Measurements from ENCODE around the gene MECP2.

DNA sequence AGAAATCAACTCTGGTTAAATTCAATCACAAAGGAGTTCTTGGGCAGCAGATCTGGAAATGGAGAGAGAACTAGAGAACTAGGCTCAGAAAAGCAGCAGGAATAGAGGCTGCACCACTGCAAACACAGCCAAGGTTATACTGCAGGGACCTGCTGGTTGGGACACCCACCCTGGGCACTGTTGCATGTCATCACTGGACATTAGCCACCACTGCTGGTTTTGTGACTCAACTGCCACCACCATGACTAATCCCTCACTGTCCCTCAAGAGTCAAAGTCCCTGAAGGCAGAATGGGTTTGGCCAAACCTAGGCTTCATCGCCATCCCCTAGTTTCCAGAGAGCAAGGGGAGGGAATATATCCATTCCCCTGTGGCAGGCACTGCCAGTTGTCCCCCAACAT, 39.7 kb downstream of the MECP2 start:
- TF ChIP-seq, protein P1, sequence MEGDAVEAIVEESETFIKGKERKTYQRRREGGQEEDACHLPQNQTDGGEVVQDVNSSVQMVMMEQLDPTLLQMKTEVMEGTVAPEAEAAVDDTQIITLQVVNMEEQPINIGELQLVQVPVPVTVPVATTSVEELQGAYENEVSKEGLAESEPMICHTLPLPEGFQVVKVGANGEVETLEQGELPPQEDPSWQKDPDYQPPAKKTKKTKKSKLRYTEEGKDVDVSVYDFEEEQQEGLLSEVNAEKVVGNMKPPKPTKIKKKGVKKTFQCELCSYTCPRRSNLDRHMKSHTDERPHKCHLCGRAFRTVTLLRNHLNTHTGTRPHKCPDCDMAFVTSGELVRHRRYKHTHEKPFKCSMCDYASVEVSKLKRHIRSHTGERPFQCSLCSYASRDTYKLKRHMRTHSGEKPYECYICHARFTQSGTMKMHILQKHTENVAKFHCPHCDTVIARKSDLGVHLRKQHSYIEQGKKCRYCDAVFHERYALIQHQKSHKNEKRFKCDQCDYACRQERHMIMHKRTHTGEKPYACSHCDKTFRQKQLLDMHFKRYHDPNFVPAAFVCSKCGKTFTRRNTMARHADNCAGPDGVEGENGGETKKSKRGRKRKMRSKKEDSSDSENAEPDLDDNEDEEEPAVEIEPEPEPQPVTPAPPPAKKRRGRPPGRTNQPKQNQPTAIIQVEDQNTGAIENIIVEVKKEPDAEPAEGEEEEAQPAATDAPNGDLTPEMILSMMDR (IDR thresholded peaks at IDR 0.05) = no peak
- TF ChIP-seq POLR2A (IDR thresholded peaks at IDR 0.05) = no peak
